Tibial artery (tissue), 4 donors: ENCODE results near the gene TMEM82.

Source experiments
- DNase-seq, 2 donors: peaks; one replicate each; pipeline ENCODE4 v3.0.0-alpha.2; 2019
- H3K27ac ChIP-seq, 2 donors: fragments of 200-600 bp; sonication (generic) in 1 of 2; 1 replicate in 1 of 2; 2 replicates in 1 of 2; pipeline ENCODE4 v1.5.1; 2018 to 2019; ENCODE audit warnings: mild to moderate bottlenecking in 1 of 2
- H3K27me3 ChIP-seq, 2 donors: fragments of 200-600 bp; sonication (generic) in 1 of 2; one replicate each; pipeline versions ENCODE4 v1.5.1 to v1.6.0; 2016 to 2019
- H3K36me3 ChIP-seq, 3 donors: fragments of 200-600 bp; sonication (generic) in 2 of 3; one replicate each; pipeline ENCODE4 v1.5.1; 2016 to 2019; ENCODE audit warnings: mild to moderate bottlenecking in 2 of 3
- H3K4me1 ChIP-seq, 4 donors: fragments of 200-600 bp; sonication (generic) in 2 of 4; 1 replicate in 3 of 4; 2 replicates in 1 of 4; pipeline ENCODE4 v1.5.1; 2016 to 2019
- H3K4me3 ChIP-seq, 2 donors: fragments of 200-600 bp; sonication (generic) in 1 of 2; 1 replicate in 1 of 2; 2 replicates in 1 of 2; pipeline ENCODE4 v1.5.1; 2018 to 2019; ENCODE audit warnings: mild to moderate bottlenecking in 2 of 2
- H3K9me3 ChIP-seq, 3 donors: fragments of 200-600 bp; sonication (generic) in 1 of 3; one replicate each; pipeline ENCODE4 v1.5.1; 2016 to 2019
- CTCF ChIP-seq, 2 experiments: fragments of 200-600 bp in 1 of 2; fragments of 450-650 bp in 1 of 2; IDR thresholded peaks; one replicate each; pipeline ENCODE4 v1.5.1; 2017 to 2019; ENCODE audit warnings: antibody characterized with exemption in 2 of 2, mild to moderate bottlenecking in 1 of 2, moderate library complexity in 1 of 2
- intact Hi-C: fragments of 100-400 bp; cut with DNase I; formaldehyde crosslinking; loops from one replicate; pipeline ENCODE4 v1.15.0; 2023; ENCODE audit warnings: low total_unique reads

The TMEM82 gene

DNA sequence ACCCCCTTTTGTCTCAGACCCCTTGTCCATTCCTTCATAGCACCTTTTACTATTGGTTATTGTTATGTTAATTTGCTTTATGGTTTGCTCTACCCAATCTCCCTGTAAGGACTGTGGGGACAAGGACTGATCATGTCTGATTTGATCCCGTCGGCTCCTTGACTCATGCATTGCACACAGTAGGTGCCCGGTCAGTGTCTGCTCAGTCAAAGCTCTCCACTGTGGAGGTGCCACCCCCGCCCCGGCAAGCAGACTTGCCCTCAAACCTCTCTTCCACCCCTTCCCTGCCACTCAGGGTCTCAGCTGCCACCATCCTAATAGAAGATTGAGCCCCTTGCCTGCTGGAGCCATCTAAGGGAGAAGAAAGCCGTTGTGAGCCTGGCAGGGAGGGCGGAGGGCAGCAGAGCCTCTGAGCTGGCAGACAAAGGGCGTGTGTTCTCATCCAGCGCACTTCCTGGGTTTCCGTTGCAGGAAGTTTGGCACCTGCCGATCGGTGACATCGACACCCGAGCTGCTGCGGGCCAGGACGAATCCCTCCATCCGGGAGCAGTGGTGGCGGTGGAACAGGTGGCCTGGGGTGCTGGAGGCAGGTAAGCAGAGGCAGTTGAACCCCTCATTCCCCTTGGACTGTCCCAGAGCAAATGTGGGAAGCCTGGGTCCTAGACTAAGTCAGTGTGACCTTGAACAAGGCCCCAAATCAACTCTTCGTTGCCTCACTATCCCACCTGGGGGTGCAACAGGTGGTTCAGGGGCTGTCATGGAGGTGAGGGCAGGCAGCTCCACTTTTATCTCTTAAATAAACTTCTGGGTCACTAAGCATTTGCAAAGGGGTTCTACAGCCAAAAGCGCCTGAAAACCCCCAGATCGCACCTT is 14.1 kb downstream of the TMEM82 start:
- peak overlapping the region; percentile 95 to 97 for H3K27ac ChIP-seq
- peak overlapping the region; percentile 79 to 90 for H3K4me3 ChIP-seq
- TF ChIP-seq CTCF (IDR thresholded peaks at IDR 0.05) = no peak
- H3K9me3 ChIP-seq = no peaks in the 10 kb centered on the region
- no peaks in the 10 kb centered on the region for H3K36me3 ChIP-seq
- DNase-seq = no peak
- no peaks in the 10 kb centered on the region for H3K27me3 ChIP-seq
- intact Hi-C loops = no loop called here
- peaks cover 0 to 67% (median 45%) of the 10 kb centered on the region in 4 donors for H3K4me1 ChIP-seq

DNA sequence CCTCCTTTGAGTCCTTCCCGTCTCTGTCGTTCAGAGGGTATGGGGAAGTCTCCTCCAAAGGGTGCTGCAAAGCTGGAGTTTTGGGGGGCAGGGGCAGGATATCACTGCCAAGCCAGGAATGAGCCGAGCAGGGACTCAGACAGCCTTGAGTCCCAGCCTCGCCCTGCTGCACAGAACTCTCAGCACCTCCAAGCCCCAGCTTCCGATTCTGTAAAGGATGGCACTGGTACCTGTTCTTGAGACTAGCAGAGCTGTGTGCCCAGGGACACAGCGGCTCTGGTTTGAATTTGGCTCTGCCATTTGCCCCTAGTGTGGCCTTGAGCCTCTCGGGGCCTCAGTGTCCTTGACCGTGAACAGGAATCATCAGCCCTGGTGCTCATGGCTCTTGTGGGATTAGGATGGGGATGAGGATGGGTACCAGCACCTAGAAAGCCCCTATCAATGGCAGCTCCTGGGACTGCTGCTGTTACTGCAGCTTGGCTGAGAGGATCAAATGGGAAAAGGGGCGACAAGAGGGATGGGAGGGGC is 14.8 kb downstream of the TMEM82 start:
- H3K4me3 ChIP-seq = peak overlapping the region; percentile 79 to 90
- H3K4me1 ChIP-seq = peaks cover 0 to 67% (median 43%) of the 10 kb centered on the region in 4 donors
- no peak for TF ChIP-seq CTCF (IDR thresholded peaks at IDR 0.05)
- DNase-seq = no peak
- peak overlapping the region; percentile 95 to 97 for H3K27ac ChIP-seq
- H3K27me3 ChIP-seq = no peaks in the 10 kb centered on the region
- intact Hi-C loops = no loop called here
- H3K9me3 ChIP-seq = no peaks in the 10 kb centered on the region
- H3K36me3 ChIP-seq = no peaks in the 10 kb centered on the region

DNA sequence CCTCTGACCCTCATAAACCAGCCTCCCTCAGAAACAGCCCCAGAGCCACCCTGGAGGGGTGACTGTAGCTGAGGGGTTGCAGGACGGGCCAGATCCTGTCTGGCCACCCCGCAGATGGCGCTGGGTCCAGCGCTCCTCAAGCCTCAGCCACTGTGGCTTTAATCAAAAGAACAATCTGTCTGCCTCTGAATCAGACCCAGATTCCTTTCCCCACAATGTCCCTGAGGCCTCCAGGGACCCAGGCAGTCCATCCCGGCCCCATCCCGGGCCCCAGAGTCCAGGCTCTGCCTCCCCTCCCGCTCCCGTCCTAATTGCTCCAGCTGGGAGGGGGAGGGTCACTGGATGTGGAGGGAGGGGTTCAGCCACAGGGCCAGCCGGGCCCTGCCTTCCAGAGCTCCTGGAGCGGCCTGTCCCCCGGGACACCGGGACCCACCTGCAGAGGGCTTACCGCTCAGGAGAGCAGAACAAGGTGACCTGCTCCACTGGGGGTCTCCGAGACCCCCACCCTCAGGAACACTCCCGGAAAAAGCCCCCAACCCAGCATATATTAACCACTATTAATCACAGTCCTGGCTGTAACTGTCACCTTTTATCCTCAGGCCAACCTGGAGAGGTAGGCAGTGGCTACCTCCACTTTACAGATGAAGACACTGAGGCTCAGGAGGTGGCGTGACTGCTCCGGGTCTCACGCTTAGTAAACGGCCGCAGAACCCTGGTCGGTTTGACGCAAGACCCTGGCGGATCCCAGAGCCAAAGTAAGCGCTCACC is 15.5 kb downstream of the TMEM82 start:
- Histone ChIP-seq H3K27me3 (no peaks in the 10 kb centered on the region), H3K4me3 (peak overlapping the region; percentile 79 to 90), H3K27ac (peak overlapping the region; percentile 95 to 97), H3K9me3 (no peaks in the 10 kb centered on the region), H3K36me3 (no peaks in the 10 kb centered on the region), H3K4me1 (peaks cover 0 to 68% (median 48%) of the 10 kb centered on the region in 4 donors)
- intact Hi-C loops = no loop called here
- peak in 1 of 2 donors; percentile 84 for DNase-seq
- no peak for TF ChIP-seq CTCF (IDR thresholded peaks at IDR 0.05)

GRCh38 chr1:15758343-15758931 is 16.1 kb downstream of the TMEM82 start, which contains the start of gene FBLIM1:
Gene FBLIM1, plus strand, starts transcription at chr1:15758795. Its CDS starts 6,189 bp downstream, at chr1:15764984.
- no peak for TF ChIP-seq CTCF (IDR thresholded peaks at IDR 0.05)
- DNase-seq = no peak
- no peaks in the 10 kb centered on the region for H3K27me3 ChIP-seq
- H3K4me1 ChIP-seq = peaks cover 0 to 73% (median 55%) of the 10 kb centered on the region in 4 donors
- H3K9me3 ChIP-seq = no peaks in the 10 kb centered on the region
- H3K4me3 ChIP-seq = peak within 1 kb of the TSS; percentile 79 to 90
- H3K27ac ChIP-seq = peak within 1 kb of the TSS; percentile 95 to 97
- intact Hi-C loops = no loop called here
- H3K36me3 ChIP-seq = no peaks in the 10 kb centered on the region

DNA sequence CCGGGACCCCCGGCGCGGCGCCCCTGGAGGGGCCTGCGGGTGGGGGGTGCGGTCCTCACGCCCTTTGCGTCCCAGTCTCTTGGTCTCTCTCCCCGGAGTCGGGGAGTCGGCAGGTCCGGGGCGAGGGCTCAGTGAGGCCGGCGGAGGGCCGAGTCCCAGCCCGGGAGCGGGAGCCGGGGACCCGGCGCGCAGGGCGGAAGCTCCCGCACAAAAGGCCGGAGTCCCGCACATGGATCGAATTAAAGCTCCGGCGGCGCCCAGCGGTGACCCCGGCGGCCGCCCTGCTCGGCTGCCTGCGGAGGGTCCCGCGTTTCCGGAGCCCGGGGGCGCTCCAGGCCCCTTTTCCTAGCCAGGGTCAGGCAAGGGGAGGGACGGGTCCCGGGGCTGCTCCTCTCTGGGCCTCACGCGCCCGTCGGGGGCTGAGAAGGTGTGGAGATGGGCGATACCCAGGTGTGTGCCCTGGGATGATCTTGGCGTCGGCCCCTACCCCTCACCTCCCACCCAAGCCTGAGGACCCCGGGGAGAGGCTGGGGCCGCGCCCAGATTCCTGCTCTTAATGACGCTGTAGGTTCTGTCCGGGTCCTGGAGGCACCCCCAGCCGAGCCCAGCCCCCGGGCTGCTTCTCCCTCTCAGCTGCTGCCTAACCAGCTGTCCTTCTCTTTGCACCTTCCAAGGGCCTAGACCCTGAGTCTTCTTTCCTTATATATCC is 16.8 kb downstream of the TMEM82 start:
- peak overlapping the region; percentile 79 to 90 for H3K4me3 ChIP-seq
- peak overlapping the region; percentile 95 to 97 for H3K27ac ChIP-seq
- H3K27me3 ChIP-seq = no peaks in the 10 kb centered on the region
- intact Hi-C loops = no loop called here
- DNase-seq = no peak
- no peak for TF ChIP-seq CTCF (IDR thresholded peaks at IDR 0.05)
- peaks cover 0 to 6% (median 0%) of the 10 kb centered on the region in 3 donors for H3K36me3 ChIP-seq
- no peaks in the 10 kb centered on the region for H3K9me3 ChIP-seq
- peaks cover 0 to 73% (median 61%) of the 10 kb centered on the region in 4 donors for H3K4me1 ChIP-seq
